HG02981 (cell line): Measurements from ENCODE around the gene NPIPB13.
"Not testable (repeated sequence)": the region's sequence is repeated elsewhere in the genome, so short reads cannot be mapped to it uniquely, and the experiment has no call there.

Experiments used
- ATAC-seq: cut with Tn5 transposase; IDR thresholded peaks from one replicate; pipeline ENCODE4 v1.9.1; 2021; ENCODE audit warnings: mild to moderate bottlenecking, moderate library complexity; ENCODE audit not compliant: unreplicated experiment

The NPIPB13 gene

DNA sequence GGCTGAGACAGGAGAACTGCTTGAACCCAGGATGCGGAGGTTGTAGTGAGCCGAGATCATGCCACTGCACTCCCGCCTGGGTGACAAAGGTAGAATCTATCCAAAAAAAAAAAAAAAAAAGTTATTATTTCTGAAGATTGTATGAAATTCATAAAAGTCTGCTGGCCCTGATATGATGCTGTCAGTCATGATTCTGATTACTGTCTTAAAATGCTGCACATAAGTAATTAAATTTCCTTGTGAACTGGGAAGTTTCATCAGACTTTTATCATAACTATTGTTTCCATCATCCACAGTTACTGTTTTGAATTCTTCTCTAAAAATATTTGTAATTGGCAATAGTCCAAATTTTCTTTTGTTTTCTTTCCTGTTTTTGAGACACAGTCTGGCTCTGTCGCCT is at the start of gene NPIPB13:
Gene NPIPB13 (minus strand): TSS at position 101 of the 400 bp plus-strand sequence. CDS start 2,906 bp downstream, outside the sequence.
- ATAC-seq: not testable (repeated sequence)

DNA sequence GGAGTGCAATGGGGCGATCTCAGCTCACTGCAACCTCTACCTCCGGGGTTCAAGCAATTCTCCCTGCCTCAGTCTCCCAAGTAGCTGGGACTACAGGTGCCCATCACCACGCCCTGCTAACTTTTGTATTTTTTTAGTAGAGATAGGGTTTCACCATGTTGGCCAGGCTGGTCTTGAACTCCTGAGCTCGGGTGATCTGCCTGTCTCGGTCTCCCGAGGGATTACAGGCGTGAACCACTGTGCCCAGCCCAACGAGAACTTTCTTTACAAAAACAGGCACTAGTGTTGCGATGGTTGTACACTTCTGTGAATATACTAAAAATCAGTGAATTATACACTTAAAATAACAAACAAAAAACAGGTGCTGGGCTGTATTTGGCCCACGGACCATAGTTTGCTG is 34.1 kb upstream of the NPIPB13 start:
- ATAC-seq: not testable (repeated sequence)

DNA sequence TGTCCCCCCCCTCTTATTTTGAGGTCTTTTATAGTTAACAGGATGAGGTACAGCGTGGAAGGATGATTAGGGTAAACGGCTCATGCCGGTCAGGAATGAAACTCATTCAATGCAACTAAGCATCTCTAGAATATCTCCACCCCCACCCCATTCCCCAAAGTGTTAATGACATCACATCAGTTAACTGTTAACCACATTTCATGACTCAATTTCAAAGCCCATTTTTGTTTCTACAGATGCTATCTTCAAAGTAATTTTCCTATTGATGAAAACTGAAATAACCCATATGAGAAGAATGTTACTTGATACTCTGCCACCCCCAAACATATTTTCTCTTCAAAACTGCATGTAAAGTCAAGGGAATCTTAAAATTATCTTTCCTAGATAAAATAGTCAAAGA is 30.2 kb upstream of the NPIPB13 start:
- not testable (repeated sequence) for ATAC-seq

DNA sequence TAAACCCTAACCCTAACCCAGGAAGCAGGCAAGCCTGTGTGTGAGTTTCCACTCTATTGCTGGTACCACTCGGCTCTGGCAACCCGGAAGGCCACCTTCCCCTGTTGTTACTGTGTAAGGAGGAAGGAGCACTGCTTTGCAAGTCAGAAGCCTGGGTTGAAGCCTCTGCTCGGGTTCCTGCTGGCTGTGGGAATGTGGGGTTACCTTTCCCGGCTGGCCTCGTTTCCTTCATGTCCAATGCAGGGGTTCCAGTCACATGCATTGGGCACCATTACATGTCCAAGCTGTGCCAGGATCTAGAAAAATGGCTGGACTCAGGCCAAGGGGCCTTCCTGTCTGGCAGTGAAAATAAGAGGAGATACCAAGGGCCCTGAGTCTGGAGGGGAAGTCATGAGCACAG is 31.2 kb downstream of the NPIPB13 start:
- not testable (repeated sequence) for ATAC-seq

DNA sequence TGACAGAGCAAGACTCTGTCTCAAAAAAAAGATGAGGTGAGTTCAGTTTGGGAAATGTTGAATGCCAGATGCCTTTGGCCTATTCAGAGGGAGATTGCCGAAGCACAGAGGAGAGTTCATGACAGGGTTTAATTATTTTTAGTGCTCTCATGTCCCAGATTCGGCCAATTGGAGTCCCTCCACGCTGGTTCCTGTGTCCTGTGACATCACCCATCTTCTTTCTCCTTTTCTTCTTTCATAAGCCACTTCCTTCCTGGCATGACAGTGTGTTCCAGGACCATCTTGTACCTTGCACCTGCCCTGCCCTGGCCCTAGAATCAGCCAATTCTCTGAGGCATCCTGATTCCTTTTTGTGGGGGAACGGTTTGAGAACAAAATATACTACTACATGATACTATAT is 36.9 kb downstream of the NPIPB13 start:
- not testable (repeated sequence) for ATAC-seq

DNA sequence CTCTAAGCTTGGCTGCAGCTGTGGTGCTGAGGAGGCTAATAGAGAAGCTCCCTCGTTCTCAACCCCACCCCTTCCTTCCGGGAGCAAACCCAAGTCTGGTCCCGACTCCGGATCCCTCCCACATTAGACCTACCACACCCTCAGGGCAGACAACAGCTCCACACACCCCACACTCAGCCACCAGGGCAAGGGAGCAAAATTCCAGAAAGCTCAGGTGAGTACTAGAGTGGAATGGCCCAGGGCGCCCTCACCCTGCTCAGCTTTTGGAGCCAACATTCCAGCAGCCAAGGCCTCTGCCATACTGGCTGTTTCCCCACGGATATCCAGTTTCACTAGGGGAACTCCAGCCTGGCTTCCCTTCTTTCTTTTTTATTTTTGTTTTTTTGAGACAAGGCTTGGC is 39.2 kb downstream of the NPIPB13 start:
- ATAC-seq: not testable (repeated sequence)

DNA sequence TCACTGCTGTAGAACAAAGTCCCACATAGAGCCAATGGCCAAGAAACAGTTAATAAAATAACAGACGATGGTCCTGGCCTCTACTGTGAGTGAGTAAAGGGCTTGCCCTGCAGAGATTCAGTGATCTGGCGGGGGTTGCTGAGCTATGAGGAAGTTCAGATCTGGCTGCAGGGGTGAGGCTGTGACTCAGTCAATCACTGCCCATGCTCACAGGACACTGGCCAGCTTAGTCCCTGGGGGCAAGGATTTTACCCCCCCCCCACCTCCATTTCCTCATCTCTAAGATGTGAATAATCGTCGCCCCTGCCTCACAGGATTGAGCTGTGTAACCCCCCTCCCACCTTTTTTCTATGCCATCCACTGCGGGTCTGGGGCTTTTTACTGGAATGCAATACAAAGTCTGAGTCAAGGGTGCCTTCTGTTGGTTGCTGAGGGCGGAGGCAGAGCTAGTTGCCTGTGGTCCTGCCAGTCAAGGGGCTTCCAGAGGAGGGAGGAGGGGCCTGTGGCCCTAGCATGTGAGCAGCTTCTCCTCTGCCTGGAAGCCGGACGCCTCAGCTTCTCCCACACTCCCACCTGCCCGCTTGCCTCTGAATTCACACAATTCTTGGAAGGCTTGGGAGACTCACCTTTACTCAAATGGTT is 41.1 kb downstream of the NPIPB13 start:
- ATAC-seq: not testable (repeated sequence)

DNA sequence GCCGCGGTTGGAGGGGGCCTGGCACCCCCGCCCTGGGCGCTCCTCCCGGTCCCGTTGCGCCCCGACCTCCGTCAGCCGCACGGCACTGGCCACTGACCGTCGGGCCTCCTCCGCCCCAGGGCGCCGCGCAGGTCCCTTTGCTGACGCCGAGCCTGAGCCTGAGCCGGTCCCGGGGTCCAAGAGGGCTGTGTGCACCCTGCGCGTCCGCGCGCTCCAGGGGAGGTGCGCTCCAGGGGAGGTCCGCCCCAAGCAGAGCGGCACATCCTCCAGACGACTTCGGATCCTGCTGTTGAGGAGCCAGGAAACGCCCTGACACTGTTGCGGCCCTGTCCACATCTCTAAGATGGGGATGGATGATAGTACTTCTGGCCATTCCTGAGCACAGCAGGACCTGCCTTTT is 42.0 kb downstream of the NPIPB13 start:
- ATAC-seq: not testable (repeated sequence)

DNA sequence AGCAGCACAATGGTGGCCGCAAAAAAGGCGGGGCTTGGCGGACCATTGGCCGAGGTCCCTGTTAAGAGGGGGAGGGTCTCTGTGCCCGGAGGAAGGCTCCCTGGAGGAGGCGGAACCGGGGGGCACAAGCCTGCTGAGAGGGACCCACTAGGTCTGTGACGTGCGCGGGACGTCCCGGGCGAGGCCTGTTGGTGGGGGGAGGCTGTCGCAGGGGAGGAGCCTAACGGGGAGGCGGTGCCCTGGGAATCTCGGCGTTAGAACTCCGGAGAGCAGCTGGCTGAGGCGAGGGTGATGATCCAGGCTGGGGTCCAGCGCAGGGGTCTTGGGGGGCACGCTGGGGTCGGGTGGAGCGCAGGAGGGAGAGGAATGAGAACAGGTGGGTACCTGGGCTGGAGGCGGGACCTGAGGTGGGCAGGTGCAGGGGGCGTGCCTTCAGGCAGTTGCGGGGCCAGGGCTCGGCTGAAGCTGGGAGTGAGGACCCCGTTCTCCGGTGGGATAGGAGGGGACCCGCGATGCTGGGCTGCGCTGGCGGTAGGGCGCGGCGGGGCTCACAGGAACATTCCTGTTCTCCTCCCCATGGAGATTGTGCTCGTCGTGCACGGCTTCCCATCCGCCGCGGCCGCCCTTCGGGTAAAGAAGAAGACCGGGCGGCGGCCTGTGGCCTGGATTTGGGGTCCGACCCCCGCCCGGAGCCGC is 42.6 kb downstream of the NPIPB13 start:
- not testable (repeated sequence) for ATAC-seq

DNA sequence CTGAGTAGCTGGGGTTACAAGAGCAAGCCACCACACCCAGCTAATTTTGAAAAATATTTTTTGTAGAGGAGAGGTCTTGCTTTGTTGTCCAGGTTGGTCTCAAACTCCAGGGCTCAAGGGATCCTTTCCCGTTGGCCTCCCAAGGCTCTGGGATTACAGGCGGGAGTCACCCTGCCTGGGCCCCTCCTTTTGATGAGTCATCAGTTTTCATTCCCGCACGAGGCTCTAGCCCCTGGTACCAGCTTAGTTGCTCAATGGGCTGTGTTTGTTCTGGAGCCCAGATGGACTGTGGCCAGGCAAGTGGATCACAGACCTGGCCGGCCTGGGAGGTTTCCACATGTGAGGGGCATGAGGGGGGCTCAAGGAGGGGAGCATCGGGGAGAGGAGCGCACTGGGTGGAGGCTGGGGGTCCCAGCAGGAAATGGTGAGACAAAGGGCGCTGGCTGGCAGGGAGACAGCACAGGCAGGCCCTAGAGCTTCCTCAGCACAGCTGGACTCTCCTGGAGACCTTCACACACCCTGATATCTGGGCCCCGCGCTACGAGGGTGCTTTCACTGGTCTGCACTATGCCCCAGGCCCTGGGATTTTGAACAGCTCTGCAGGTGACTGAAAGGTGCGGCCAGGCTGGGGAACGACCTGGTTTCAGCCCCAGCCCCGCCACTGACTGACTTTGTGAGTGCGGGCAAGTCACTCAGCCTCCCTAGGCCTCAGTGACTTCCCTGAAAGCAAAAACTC is 48.5 kb downstream of the NPIPB13 start:
- not testable (repeated sequence) for ATAC-seq

DNA sequence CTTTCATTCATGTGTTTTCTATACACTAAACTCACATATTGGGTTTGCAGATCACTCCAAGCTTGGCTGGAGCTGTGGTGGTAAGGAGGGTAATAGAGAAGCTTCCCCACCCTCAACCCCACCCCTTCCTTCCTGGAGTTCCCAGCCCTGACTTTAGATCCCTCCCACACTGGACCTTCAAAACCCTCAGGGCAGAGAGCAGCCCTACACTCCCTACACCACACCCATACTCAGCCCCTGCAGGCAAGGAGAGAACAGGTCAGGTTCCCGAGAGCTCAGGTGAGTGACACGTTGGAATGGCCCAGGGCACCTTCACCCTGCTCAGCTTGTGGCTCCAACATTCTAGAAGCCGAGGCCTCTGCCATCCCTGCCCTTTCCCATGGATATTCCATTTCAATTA is 49.2 kb downstream of the NPIPB13 start, which contains the start of gene SULT1A3:
Gene SULT1A3 (plus strand): TSS at position 207 of the 400 bp plus-strand sequence. CDS start 1,474 bp downstream, outside the sequence.
- ATAC-seq: not testable (repeated sequence)
